GM19328 (cell line): ENCODE measurements around the gene NISCH.

Experiments
- ATAC-seq: cut with Tn5 transposase; IDR thresholded peaks from one replicate; pipeline ENCODE4 v1.9.1; 2021; ENCODE audit warnings: mild to moderate bottlenecking, moderate library complexity; ENCODE audit not compliant: unreplicated experiment

Gene NISCH

DNA sequence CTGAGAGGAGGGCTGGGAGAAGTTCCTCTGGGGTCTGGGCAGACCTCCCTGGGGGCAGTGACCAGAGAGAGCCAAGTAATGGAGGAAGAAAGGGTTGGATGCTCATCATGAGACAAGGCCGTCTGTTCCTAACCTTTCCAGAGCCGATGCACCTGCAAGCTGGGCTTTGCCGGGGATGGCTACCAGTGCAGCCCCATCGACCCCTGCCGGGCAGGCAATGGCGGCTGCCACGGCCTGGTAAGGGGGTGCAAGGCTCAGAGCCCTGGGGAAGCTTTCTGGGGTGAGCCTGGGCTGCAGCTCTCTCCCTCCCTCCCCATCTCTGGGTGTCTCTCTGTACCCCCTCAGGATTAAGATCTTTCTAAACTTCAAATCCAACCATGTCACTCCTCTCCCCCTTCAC, 56.1 kb downstream of the NISCH start:
- no peak for ATAC-seq

DNA sequence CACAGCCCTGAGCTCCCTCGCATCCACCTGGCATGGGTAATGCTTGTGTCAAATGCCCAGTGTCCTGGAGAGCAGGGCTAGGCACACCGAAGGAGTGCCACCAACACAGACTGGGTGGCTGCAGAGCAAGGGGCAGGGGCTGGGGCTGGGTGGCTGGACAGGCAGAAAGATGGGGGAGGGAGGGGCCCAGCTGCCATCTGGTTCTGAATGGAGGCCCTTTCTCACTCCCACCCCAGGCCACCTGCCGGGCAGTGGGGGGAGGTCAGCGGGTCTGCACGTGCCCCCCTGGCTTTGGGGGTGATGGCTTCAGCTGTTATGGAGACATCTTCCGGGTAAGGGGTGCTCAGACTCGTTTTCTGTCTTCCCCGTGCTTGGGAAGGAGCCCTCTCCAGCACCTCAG, 56.7 kb downstream of the NISCH start:
- ATAC-seq: no peak

DNA sequence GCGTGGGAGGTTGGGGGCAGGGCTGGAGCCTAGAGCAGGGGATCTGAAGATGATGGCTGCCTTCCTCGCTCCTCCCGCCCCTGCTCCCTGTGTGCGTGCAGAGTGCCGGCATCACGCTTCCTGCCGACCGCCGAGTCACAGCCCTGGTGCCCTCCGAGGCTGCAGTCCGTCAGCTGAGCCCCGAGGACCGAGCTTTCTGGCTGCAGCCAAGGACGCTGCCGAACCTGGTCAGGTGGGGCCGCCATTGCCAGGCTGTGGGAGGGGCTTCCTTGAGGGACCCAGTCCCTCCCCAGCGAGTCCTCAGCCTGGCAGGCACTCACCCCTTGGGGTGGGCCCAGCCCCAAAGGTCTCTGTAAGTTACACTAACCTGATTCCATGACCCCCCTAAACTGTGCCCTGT, 57.3 kb downstream of the NISCH start:
- no peak for ATAC-seq

DNA sequence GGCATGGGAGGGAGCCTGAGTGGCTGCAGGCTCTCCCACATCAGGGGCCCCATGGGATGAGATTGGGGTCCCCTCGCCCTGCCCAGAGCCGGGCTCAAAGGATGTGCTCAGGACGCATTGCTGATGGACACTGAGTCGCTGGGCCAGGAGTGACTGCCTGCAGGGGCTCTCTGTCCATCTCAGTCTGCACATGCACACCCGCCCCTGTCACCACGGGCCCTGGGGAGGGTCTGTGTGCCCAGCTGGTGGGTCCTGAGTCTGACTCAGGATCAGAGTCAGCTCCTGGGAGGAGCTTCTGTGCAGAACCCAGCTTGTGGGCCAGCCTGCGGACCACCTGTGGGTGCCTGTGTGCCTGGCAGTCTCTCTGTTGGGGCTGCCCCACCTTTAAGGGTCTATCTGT, 57.9 kb downstream of the NISCH start:
- no peak for ATAC-seq

DNA sequence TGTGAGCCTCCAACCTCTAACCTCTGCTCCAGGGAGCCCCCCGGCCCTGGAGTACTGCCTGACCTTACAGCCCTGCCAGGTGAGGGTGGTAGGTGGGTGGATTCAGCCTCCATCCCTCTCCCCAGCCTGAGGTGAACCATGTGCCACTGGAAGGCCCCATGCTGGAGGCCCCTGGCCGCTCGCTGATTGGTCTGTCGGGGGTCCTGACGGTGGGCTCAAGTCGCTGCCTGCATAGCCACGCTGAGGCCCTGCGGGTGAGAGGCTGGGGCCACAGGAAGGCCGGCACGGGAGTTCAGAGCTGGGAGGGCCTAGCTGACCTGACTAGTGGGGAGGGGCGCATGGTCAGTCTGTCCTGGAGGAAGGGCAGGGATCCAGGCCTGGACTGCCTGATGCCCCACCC, 59.2 kb downstream of the NISCH start:
- no peak for ATAC-seq

DNA sequence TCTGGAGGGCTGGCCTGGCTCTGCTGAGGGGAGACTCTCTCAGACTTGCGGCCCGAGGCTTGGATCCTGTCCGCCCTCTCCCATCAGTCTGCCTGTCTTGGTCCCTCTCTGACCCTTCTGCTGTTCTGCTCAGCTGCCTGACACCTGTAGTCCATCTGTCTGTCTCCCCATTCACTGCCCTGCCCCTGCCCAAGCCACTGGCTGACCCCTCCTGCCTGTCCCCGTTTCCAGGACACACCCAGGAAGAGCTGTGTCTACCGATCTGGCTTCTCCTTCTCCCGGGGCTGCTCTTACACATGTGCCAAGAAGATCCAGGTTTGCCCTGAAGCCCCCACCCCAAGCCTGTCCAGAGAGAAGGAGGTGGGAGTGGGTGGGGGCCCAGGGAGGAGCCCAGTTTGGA, 59.8 kb downstream of the NISCH start:
- no peak for ATAC-seq

DNA sequence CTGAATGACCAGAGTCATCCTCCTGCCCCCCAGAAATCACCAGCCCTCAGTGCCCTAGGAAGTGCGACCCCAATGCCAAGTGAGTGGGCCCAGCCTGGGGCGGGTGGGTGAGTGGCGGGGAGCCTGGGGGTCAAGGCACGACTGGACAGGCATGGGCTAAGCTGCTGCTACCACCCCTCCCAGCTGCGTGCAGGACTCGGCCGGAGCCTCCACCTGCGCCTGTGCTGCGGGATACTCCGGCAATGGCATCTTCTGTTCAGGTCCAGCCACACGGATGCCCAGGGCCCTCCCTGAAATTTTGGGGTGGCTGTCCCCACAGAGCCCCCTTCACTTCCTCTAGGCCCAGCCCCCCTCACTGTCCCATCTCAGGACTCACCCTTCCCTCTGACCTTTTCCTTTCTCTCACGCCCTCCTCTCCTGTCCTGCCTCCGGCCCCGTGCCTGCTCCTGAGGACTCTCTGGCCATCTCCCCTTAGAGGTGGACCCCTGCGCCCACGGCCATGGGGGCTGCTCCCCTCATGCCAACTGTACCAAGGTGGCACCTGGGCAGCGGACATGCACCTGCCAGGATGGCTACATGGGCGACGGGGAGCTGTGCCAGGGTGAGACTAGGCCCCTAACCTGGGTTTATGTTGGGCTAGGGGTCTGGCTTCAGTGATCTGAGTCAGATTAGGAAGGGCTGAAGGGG, 61.2 kb downstream of the NISCH start:
- no peak for ATAC-seq

DNA sequence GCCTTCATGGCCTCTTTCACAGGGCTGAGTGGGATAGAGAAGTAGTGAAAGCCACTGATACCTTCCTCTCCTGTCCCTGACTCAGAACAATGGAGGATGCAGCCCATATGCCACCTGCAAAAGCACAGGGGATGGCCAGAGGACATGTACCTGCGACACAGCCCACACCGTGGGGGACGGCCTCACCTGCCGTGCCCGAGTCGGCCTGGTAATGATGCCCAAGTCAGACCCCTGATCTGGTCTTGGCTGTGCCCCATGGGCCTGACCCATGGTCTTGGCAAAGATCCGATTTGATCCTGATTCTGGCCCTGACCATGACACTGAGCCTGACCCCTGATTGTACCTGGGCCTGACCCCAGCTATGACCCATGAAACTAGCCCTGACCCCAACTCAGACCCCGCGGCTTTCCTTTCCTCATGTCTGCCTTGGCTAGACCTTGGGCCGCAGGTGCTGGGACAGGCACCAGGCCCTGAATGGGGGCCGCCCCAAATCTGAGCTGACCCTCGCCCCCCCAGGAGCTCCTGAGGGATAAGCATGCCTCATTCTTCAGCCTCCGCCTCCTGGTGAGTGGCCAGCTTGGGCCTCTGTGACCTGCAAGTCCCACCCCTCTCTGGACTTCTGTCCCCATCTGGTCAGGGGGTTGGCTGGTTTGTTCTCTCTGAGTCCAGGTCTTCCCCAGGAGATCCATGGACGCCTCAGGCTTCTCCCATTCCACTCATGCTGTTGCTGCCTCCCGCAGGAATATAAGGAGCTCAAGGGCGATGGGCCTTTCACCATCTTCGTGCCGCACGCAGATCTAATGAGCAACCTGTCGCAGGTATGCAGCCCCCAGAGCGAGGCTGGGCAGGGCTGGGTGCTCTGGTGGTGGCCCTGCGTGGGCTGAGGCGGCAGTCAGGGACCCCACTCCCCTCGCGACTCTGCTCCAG, 62.7 kb downstream of the NISCH start:
- no peak for ATAC-seq

DNA sequence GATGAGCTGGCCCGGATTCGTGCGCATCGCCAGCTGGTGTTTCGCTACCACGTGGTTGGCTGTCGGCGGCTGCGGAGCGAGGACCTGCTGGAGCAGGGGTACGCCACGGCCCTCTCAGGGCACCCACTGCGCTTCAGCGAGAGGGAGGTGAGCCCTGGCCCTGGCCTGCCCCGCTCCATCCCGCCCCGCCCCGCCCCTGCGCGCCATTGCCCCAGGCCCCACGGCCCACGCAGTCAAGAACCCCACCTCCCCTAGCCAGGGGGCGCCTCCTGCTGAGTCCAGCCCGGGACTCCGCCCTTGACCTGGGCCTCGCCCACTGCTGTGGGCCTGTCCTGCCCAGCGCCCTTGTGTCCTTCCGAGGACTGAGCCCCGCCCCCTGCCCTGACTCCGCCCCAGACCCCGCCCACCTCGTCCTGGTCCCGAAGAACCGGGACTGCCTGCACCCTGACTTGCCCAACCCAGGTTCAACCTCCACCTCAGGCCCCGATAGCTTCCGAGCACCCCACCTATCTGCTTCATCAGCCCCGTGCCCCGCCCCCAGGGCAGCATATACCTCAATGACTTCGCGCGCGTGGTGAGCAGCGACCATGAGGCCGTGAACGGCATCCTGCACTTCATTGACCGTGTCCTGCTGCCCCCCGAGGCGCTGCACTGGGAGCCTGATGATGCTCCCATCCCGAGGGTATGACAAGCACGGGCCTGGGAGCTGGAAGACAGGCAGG, 63.5 kb downstream of the NISCH start:
- ATAC-seq: no peak

DNA sequence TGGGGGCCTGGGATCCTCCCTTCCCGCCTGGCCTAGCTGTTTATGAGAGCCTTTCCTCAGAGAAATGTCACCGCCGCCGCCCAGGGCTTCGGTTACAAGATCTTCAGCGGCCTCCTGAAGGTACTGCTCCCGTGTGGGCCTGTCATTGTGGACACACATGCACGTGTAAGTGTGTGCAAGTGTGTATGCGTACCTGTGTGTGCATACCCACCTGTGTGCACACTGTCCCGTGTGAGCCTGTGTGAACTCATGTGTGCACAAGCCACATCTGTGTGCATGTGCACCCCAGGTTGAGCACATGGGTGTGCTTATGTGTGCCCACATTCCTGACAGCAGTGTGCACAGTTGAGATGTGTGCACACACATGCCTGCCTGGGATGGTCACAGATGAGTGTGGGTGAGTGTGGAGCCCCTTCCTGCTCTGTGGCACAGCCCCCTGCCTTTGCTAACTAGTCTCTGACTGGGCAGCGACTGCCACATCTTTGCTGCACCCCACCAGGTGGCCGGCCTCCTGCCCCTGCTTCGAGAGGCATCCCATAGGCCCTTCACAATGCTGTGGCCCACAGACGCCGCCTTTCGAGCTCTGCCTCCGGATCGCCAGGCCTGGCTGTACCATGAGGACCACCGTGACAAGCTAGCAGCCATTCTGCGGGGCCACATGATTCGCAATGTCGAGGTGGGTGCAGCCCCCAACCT, 64.2 kb downstream of the NISCH start:
- ATAC-seq: no peak

DNA sequence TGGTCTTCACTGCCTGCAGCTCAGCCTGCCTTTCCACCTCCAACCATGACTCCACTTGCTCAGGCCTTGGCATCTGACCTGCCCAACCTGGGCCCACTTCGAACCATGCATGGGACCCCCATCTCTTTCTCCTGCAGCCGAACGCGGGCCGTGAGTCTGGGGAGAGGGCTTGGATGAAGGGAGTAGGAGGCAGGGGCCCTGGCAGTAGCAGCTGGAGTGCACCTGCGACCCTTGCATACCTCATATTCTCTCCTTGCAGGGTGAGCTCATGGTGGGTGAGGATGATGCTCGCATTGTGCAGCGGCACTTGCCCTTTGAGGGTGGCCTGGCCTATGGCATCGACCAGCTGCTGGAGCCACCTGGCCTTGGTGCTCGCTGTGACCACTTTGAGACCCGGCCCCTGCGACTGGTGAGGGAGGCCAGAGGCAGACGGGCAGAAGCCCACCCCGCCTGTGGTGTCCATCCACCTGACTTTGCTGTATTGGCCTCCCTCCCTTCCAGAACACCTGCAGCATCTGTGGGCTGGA, 64.8 kb downstream of the NISCH start:
- no peak for ATAC-seq

DNA sequence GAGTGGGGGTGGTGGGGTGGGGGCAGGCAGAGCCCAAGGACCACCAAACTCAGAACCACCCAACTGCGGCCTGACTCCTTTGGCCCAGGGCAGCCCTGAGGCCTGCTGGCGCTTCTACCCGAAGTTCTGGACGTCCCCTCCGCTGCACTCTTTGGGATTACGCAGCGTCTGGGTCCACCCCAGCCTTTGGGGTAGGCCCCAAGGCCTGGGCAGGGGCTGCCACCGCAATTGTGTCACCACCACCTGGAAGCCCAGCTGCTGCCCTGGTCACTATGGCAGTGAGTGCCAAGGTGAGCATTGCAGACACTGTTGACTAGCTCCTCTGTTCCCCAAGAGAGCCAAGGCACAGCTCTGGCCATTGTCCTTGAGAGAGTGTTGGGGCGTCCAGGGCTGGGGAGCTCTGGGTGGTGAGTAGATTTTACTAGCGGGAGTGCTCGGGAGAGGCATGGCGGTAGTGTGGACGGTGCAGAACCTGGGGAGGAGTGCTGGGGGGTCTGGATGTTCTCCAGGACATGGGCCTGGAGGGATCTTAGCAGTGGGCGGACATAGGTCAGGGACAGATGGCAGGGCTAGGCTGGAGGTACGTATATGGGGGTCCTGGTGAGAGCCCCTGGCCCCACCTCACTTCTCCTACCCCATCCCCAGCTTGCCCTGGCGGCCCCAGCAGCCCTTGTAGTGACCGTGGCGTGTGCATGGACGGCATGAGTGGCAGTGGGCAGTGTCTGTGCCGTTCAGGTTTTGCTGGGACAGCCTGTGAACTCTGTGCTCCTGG, 65.5 kb downstream of the NISCH start:
- no peak for ATAC-seq

DNA sequence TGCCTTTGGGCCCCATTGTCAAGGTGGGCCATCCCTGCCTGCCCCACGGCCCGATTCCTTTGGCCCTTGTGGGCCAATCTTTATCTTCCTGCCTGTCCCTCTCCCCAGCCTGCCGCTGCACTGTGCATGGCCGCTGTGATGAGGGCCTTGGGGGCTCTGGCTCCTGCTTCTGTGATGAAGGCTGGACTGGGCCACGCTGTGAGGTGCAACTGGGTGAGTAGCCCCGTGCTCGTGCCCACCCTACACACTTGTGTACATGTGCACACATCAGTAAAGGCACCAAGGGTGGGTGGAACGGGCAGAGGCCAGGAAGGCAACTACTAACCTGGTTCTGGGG, 66.1 kb downstream of the NISCH start:
- ATAC-seq: no peak

DNA sequence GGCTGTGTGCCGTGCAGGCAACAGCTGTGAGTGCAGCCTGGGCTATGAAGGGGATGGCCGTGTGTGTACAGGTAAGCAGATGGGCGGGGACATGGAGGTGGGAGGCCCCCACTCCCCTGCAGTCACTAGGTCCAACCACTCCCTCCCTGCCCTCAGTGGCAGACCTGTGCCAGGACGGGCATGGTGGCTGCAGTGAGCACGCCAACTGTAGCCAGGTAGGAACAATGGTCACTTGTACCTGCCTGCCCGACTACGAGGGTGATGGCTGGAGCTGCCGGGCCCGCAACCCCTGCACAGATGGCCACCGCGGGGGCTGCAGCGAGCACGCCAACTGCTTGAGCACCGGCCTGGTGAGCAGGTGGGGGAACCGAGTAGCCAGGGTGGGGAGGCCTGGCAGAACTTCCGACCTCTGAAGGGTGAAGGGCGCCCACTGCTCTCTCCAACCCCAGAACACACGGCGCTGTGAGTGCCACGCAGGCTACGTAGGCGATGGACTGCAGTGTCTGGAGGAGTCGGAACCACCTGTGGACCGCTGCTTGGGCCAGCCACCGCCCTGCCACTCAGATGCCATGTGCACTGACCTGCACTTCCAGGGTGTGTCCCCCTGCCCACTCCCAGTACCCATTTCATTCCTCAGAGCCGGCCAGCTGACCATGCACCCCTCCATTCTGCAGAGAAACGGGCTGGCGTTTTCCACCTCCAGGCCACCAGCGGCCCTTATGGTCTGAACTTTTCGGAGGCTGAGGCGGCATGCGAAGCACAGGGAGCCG, 66.7 kb downstream of the NISCH start:
- ATAC-seq: no peak

DNA sequence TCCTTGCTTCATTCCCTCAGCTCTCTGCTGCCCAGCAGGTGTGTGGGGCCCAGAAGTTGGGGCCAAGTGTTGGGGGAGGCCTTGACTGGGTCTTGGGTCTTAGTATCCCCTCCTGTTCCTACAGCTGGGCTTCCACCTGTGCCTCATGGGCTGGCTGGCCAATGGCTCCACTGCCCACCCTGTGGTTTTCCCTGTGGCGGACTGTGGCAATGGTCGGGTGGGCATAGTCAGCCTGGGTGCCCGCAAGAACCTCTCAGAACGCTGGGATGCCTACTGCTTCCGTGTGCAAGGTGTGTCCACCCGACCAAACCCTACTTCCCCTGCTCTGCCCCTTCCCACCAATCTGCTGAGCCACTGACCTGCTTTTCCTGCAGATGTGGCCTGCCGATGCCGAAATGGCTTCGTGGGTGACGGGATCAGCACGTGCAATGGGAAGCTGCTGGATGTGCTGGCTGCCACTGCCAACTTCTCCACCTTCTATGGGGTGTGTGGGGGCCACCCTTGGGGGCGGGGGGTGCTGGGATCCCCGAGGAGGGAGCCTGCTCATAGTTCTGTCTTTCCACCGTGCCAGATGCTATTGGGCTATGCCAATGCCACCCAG, 67.3 kb downstream of the NISCH start:
- no peak for ATAC-seq

DNA sequence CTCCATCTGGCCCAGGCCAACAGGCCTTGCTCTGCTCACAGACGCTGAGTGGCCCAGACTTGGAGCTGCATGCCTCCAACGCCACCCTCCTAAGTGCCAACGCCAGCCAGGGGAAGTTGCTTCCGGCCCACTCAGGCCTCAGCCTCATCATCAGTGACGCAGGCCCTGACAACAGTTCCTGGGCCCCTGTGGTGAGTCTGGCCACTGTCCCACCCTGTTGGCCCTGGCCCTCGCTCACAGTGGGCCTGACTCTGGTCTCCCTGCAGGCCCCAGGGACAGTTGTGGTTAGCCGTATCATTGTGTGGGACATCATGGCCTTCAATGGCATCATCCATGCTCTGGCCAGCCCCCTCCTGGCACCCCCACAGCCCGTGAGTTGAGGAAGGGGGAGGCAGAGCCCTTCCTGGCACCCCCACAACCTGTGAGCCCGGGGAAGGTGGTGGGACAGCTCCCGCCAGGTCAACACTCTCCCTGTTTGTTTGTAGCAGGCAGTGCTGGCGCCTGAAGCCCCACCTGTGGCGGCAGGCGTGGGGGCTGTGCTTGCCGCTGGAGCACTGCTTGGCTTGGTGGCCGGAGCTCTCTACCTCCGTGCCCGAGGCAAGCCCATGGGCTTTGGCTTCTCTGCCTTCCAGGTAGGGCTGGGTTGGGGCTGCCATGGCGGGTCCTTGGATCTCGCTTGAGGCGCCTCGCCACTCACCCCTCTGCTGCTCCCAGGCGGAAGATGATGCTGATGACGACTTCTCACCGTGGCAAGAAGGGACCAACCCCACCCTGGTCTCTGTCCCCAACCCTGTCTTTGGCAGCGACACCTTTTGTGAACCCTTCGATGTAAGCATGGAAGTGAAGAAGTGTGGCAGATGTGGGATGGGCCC, 68.2 kb downstream of the NISCH start:
- no peak for ATAC-seq

DNA sequence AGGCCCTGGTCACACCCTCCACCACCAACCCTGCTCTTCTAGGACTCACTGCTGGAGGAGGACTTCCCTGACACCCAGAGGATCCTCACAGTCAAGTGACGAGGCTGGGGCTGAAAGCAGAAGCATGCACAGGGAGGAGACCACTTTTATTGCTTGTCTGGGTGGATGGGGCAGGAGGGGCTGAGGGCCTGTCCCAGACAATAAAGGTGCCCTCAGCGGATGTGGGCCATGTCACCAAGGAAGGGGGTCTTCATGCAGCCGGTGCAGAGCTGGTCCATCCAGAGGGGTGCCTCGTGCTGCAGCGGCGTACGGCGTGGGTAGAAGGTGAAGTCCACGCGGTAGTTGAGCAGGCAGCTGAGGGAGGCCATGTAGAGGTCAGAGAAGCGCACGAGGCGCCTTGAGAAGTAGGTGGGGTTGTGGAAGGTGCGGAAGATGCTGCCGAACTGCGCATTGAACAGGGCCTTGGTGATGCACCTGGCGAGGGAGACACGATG, 68.9 kb downstream of the NISCH start:
- no peak for ATAC-seq
